Breast epithelium (tissue), 4 donors: ENCODE results near the gene NABP1. TPM values are rescaled to one million over a fixed set of nuclear protein-coding genes. Genes with fewer than 3 reads are reported as not detected.

Experiments
- DNase-seq, 2 donors: peaks; one replicate each; pipeline ENCODE4 v3.0.0-alpha.2; 2019; ENCODE audit warnings: low spot score in 2 of 2
- H3K27ac ChIP-seq, 2 donors: fragments of 200-600 bp; sonication (generic) in 1 of 2; one replicate each; pipeline ENCODE4 v1.5.1; 2016 to 2019; ENCODE audit warnings: mild to moderate bottlenecking in 1 of 2
- H3K27me3 ChIP-seq, 2 donors: fragments of 200-600 bp; sonication (generic) in 1 of 2; one replicate each; pipeline versions ENCODE4 v1.5.1 to v1.6.0; 2017 to 2019; ENCODE audit warnings: control low read depth in 1 of 2, mild to moderate bottlenecking in 1 of 2
- H3K36me3 ChIP-seq: fragments of 200-600 bp; one replicate; pipeline ENCODE4 v1.5.1; 2019
- H3K4me1 ChIP-seq, 2 donors: fragments of 200-600 bp; sonication (generic); one replicate each; pipeline ENCODE4 v1.5.1; 2016 to 2019; ENCODE audit warnings: control low read depth in 1 of 2
- H3K4me3 ChIP-seq, 3 donors: fragments of 200-600 bp; sonication (generic); 1 replicate in 2 of 3; 2 replicates in 1 of 3; pipeline ENCODE4 v1.5.1; 2016 to 2019; ENCODE audit warnings: mild to moderate bottlenecking in 3 of 3, moderate library complexity in 2 of 3
- H3K9me3 ChIP-seq, 2 donors: fragments of 200-600 bp; sonication (generic) in 1 of 2; one replicate each; pipeline ENCODE4 v1.5.1; 2016 to 2019; ENCODE audit warnings: control low read depth in 1 of 2
- POLR2A ChIP-seq: fragments of 450-650 bp; IDR thresholded peaks from one replicate; pipeline ENCODE4 v1.6.1; 2016; ENCODE audit warnings: antibody characterized with exemption, mild to moderate bottlenecking, moderate library complexity
- POLR2AphosphoS5 ChIP-seq, 3 donors: sonication (generic); formaldehyde crosslinking; IDR thresholded peaks; one replicate each; pipeline ENCODE4 v1.6.1; 2017; ENCODE audit warnings: antibody characterized with exemption in 3 of 3
- intact Hi-C: fragments of 100-400 bp; cut with DNase I; formaldehyde crosslinking; loops from one replicate; pipeline ENCODE4 v1.15.1; 2023; ENCODE audit warnings: low total_unique reads
- total RNA-seq, 3 donors: library from RNA; depleted of rRNA; stranded (reverse); fragments of >200 nt; gene quantifications; one replicate each; pipeline ENCODE4 v1.1.0, GENCODE V29; 2016
- TF ChIP-seq, protein P1 (sequence below), 3 donors: fragments of 450-650 bp; IDR thresholded peaks; one replicate each; pipeline ENCODE4 v1.5.1; 2016 to 2017; ENCODE audit warnings: antibody characterized with exemption in 3 of 3, mild to moderate bottlenecking in 3 of 3, moderate library complexity in 3 of 3

The NABP1 gene
- total RNA-seq, 3 donors from 2014 or later: 34.4 to 44.9 (median 37.8) TPM

DNA sequence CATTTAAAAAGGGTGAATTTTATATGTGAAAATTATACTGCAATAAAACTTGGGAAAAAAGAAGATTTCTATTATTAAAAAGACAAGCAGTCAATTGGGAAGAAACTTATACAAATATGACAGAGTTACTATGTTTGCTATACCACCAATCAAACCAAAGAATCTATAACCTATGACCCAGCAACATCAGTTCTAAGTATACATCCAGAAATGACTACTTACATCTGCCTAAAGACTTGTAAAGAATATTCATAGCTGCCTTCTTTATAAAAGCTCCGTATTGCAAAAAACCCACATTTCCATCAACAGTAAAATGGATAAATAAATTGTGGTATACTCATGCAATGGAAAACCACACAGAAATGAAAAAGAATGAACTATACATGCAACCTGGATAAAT is 32.9 kb upstream of the NABP1 start:
- no peak for DNase-seq
- Histone ChIP-seq H3K4me3 (no peak overlapping the region), H3K9me3 (no peaks in the 10 kb centered on the region), H3K36me3 (no peaks in the 10 kb centered on the region), H3K27me3 (no peaks in the 10 kb centered on the region), H3K27ac (no peak overlapping the region), H3K4me1 (no peaks in the 10 kb centered on the region)
- intact Hi-C loops: loop anchor here (10.0 kb wide), 1 partner anchor 1860 kb away; no protein-coding TSS in a partner anchor
- no peak for TF ChIP-seq POLR2A
- TF ChIP-seq, protein P1, sequence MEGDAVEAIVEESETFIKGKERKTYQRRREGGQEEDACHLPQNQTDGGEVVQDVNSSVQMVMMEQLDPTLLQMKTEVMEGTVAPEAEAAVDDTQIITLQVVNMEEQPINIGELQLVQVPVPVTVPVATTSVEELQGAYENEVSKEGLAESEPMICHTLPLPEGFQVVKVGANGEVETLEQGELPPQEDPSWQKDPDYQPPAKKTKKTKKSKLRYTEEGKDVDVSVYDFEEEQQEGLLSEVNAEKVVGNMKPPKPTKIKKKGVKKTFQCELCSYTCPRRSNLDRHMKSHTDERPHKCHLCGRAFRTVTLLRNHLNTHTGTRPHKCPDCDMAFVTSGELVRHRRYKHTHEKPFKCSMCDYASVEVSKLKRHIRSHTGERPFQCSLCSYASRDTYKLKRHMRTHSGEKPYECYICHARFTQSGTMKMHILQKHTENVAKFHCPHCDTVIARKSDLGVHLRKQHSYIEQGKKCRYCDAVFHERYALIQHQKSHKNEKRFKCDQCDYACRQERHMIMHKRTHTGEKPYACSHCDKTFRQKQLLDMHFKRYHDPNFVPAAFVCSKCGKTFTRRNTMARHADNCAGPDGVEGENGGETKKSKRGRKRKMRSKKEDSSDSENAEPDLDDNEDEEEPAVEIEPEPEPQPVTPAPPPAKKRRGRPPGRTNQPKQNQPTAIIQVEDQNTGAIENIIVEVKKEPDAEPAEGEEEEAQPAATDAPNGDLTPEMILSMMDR (IDR thresholded peaks at IDR 0.05): no peak
- no peak for TF ChIP-seq POLR2AphosphoS5 (IDR thresholded peaks at IDR 0.05)

GRCh38 chr2:191645434-191646162 is 32.3 kb upstream of the NABP1 start:
- no peak overlapping the region for H3K27ac ChIP-seq
- H3K4me1 ChIP-seq: no peaks in the 10 kb centered on the region
- no peak for DNase-seq
- intact Hi-C loops: loop anchor here (10.0 kb wide), 1 partner anchor 1859 kb away; no protein-coding TSS in a partner anchor
- no peaks in the 10 kb centered on the region for H3K9me3 ChIP-seq
- H3K36me3 ChIP-seq: no peaks in the 10 kb centered on the region
- no peak overlapping the region for H3K4me3 ChIP-seq
- no peak for TF ChIP-seq POLR2A
- no peak for TF ChIP-seq POLR2AphosphoS5 (IDR thresholded peaks at IDR 0.05)
- TF ChIP-seq, protein P1 (IDR thresholded peaks at IDR 0.05): no peak
- H3K27me3 ChIP-seq: no peaks in the 10 kb centered on the region

DNA sequence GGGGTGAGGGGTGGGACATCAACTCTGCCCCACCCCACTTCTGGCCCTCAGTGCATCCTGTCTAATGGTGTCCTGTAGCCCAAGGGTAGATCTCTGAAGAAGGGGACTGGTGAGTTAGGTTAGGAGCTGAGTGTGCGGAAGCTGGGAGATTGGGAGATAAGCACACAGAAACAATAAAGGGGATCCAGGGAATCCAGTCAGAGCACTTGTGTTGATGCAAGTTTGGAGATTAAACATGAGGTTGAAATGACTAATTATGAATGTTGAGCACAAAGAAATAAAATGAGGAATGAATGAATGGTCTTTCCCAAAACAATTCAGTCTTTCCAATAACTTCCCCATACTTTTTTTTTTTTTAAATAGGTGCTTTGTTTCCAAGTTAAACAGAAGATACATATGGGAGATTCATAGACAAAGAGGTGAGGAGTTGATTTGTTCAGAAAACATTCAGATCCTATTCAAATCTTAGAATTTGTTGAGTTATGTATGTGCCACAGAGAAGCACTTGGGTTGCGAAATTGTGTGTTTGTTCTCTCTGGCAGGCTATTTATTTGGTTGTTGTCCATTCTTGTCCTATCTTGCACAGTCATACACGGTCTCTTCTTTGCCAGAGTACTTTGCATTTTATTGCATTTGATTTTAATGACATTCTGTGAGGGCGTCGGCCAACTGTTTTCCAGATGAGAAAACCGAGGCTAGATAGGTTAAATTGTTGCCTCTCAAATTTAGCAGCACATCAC is 31.6 kb upstream of the NABP1 start:
- Histone ChIP-seq H3K9me3 (no peaks in the 10 kb centered on the region), H3K4me1 (no peaks in the 10 kb centered on the region), H3K27ac (no peak overlapping the region), H3K4me3 (no peak overlapping the region), H3K27me3 (no peaks in the 10 kb centered on the region), H3K36me3 (no peaks in the 10 kb centered on the region)
- TF ChIP-seq POLR2A: no peak
- TF ChIP-seq POLR2AphosphoS5 (IDR thresholded peaks at IDR 0.05): no peak
- TF ChIP-seq, protein P1 (IDR thresholded peaks at IDR 0.05): no peak
- intact Hi-C loops: loop anchor here (10.0 kb wide), 1 partner anchor 1858 kb away; no protein-coding TSS in a partner anchor
- DNase-seq: no peak

DNA sequence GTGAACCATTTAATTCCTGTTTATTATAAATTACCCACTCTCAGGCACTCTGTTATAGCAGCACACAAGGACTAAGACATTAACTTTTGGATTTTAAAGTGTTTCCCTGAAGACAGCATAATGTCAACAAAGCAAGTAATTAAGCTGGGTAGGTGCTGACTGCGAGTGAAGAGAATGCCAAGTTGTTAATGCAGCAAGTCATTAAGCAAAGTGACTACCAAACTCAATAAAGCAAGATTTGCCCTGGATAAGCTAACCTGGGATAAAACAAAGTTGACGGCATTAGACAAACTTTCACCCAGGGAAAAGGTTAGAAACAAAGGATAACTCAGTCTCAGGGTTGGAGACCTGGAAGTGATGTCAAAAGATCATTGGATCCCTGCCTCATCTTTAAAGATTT is 28.4 kb upstream of the NABP1 start:
- Histone ChIP-seq H3K27ac (no peak overlapping the region), H3K4me3 (no peak overlapping the region), H3K27me3 (no peaks in the 10 kb centered on the region), H3K9me3 (no peaks in the 10 kb centered on the region), H3K4me1 (no peaks in the 10 kb centered on the region), H3K36me3 (no peaks in the 10 kb centered on the region)
- intact Hi-C loops: loop anchor here (10.0 kb wide), 1 partner anchor 1855 kb away; no protein-coding TSS in a partner anchor
- DNase-seq: no peak
- TF ChIP-seq POLR2AphosphoS5 (IDR thresholded peaks at IDR 0.05): no peak
- no peak for TF ChIP-seq POLR2A
- TF ChIP-seq, protein P1 (IDR thresholded peaks at IDR 0.05): no peak
